Activated CD4-positive, alpha-beta T cell treated with anti-CD3 and anti-CD28 coated beads for 4 hours (primary cell): ENCODE data around the gene ABCD2.
"Not testable (repeated sequence)": the region's sequence is repeated elsewhere in the genome, so short reads cannot be mapped to it uniquely, and the experiment has no call there.

Experiments
- DNase-seq, 2 donors: peaks; one replicate each; pipeline ENCODE4 v3.0.0-alpha.2; 2020

ABCD2 gene

GRCh38 chr12:39611818-39612217 is 7.8 kb downstream of the ABCD2 start:
- no peak for DNase-seq

DNA sequence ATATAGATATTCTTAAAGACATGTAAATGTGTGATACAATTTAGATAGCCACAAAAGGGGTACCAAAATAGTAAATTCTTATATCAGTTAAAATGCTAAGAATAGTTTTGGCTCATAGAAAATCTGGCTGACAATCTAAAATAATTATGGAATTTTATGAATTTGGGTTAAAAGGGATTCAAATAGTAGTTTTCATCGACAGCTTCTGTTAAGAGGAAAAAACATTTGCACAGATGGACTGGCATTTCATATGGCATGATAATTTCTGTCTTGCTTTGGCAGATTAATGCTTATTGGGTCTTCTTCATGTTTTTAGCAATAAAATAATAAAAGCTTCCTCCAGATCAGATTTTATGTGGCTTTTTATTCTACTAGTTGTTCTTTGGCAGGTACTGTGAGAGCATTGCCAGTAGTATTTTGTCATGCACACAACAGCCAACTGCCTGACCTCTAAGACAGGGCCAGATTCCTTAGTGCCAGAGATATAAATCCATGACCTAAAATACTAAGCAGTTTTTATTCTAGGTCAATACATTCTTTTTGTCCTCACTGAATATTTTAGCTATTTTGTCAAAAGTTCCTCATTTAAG is 9.1 kb downstream of the ABCD2 start:
- DNase-seq: no peak

DNA sequence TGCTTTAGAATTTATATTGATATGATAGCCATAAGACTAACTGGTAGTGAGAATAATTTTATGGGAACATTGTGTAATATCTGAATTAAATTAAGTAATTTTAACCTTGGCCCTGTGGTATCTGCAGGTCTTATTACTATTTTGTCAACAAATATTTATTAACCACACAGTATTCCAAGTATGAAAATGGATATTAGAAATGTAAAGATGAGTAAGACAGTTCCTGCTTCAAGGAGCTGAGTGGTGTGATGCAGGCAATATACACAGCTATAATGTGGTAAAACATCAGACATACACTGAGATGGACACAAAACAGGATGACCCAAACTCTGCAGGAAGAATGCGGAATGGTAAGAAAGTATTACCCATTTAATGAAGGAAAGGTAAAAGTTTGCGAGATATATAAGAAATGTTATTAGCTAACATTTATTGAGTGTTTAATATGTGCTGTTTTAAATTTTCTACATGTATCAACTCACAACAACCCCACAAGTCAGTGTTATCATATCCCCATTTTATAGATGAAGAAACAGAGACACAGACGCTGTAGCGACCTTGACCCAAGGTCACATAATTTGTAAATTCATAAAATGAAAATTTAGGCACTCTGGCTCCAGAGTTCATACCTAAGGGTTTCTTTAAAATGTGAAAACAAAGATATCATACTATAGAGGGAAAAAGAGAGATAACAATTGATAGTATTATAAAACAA is 12.7 kb downstream of the ABCD2 start:
- DNase-seq: no peak

GRCh38 chr12:39605996-39606395 is 13.6 kb downstream of the ABCD2 start:
- no peak for DNase-seq

GRCh38 chr12:39605501-39605900 is 14.1 kb downstream of the ABCD2 start:
- no peak for DNase-seq

DNA sequence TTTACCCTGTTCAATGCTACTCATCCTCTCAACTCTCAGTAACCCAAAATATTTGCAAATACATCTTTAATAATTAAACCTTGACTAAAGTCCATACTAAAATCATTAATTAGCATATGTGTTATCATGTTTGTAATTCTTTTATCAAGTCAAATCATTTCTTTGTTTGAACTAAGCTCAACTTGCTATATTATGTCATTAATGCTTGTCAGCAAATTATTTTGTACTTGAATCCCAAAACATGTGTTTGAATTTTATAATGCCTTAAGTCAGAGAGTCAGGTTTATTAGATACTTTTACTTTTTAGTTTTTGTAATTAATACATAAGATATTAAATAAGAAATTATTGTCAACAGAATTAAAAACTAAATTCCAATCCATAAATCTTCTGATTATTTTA is 16.5 kb downstream of the ABCD2 start:
- DNase-seq: no peak

- not testable (repeated sequence) for DNase-seq
Measured at GRCh38 chr12:39601951-39602350, 17.7 kb downstream of the ABCD2 start.

DNA sequence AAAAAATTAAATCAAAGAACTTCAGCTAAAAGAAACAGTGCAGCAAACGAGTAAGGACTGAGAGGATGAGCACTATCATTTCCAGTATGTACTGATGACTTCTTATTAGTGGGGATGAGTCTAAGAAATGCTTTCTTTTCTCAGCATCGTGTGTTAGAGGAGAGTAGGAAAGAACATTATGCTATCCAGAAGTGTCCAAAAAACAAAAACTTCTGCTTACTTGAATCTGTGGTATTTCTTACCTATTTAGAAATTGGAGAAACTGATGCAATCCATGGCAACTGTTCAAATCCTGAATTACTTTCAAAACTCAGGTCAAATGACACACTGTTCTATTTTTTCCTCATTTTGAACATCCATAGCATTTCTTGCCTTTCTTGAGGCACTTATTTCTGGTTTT is 23.7 kb downstream of the ABCD2 start:
- no peak for DNase-seq

DNA sequence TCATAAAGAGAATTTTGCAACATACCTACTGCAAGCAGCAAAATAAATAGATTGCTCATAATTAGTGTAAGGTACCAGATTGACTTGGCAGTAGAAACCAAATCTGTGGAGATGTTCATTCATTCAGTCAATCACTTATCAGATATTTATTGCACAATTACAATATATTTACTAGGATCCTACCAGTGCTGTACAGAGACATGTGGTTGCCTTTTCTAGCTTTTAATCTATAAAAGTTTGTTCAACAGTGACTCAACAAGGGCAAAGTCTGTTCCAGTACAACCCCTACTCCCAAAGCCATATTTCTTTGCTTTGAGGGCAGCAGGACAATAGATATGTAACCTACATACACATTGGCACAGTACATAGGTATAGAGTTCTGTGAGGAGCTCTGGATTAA is 27.3 kb downstream of the ABCD2 start:
- DNase-seq: no peak

DNA sequence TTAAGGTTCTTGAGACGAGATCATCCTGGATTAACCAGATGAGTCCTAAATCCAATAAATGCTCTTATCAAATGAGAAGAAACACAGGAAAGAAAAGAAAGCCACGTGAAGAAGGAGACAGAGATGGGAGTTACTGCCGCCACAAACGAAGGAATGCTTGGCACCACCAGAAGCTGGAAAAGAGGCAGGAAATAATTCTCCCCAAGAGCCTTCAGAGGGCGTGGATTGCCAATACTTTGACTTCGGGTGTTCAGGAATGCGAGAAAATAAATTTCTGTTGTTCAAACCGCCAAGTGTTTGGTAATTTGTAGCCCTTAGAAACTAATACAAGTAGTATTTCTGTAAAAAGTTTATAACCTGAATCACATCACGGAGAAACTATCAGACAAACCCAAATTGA is 31.3 kb downstream of the ABCD2 start:
- DNase-seq: no peak

- DNase-seq: peak; percentile 5 to 42
Measured at GRCh38 chr12:39587225-39587624, 32.4 kb downstream of the ABCD2 start.

- DNase-seq: no peak
Measured at GRCh38 chr12:39586816-39587215, 32.8 kb downstream of the ABCD2 start.

DNA sequence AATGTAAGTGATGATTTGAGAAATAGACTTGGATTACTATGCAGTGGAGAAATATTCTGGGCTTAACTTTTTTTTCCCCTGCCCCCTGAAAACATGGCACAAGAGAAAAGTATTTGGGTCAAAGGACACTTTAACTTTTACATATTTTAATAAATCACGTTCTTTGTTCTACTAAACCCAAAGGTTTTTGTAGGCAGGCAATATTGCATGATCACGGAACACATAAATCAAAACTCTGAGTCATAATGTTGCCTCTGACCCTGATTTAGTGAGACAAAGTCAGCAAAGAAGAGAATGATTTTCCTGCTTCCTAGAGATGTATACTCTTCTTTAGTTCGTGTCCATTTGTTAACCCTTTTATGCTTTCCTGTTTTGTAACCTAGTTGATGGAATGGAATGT is 38.0 kb downstream of the ABCD2 start:
- DNase-seq: no peak

DNA sequence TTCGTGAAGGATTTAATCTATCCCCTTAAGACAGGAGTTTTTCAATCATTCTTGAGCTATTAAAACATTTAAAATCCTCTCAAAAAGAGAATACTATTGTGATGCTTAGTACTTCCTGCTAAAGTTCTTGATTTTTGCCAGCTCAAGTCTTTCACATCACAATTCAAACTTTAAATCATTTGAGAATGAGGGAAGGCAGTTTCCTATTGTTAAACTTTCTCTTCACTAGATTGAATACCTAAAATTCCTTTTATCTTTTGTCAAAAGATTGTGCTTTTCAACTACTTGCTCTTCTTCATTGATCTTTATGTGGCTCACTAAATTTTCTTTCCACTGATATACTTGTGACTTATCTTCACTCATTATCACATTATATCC is 44.1 kb downstream of the ABCD2 start:
- DNase-seq: no peak

DNA sequence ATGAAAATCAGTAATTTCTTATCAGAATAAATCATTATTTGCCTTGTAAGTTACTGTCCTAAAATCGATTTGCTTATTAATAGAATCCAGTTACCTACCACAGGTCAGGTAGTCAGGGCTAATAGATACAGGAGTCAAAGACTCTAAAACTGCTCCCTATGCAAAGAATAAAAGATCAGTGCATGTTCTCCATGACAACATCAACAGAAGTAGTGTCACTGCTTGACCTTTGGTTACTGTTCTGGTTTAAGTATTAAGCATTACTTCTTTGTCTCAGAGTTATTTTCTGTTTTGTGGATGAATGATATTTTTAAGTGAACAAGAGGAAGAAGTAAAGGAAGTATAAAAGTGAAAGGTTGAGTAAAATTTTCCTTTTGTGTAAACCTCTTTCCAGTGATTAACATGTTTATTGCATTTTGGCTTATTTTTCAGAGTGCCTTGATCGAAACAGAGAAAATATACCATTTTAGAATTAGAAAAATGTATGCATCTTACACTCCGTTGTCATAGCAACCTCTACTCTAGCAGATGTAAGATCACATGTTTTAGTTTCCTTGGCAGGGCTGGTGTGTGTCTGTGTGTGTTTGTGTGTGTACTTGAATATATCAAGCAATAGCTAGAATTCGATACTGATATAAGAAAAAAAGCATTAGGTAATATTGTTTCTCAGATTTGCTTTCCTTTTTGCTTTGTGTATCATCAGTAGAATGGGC is 44.7 kb downstream of the ABCD2 start:
- no peak for DNase-seq

DNA sequence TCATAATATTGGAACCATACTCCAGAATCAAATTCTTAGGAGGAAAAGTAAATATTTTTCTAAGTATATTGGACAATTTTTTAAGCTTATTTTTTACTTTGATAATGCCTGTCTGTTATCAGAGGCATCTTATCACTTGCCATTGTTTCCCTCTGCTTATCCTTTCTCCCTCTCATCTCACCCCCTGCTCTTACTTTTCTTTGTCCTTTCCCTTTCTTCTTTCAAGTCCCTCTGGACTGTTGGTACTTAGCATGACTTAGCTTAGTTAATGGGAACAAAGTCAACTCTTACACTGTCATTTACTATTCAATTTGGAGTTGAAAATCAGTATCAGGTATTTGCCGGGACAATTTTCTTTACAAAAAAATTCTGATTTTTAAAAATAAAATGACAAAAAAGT is 45.2 kb downstream of the ABCD2 start:
- no peak for DNase-seq

DNA sequence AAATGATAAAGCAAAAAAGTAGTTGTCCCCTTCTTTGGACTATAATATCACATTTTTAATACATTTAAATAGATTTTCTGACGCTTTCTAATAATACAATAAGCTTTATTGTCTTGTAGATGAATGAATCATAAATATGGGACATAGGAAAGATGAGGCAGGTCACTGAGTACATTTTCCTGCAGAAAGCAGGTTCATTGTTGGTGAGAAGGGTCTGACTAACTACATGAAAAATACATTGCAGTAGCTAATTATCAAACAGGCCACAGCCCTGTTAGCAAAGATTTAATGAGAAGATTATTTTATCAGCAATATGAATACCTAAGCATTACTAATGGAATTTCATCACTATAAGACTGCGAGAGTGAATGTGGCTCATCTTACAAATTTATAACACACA is 45.6 kb downstream of the ABCD2 start:
- DNase-seq: no peak

GRCh38 chr12:39572551-39572950 is 47.1 kb downstream of the ABCD2 start:
- DNase-seq: no peak

DNA sequence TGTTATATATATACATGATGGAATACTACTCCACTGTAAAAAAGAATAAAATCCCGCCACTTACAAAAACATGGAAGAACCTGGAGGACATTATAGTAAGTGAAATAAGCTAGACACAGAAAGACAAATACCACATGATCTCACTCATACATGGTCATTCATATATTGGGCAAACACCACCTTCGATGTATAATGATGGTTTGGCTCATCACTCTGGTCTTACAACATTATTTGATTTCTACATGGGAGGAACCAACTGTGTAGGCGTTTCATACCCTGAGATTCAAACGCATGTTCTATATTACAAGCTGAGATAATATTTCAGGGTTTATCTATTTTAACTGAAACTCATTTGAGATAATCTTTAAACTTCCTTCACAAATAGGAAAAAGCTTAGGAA is 48.3 kb downstream of the ABCD2 start:
- DNase-seq: no peak

GRCh38 chr12:39553476-39553875 is 66.1 kb downstream of the ABCD2 start:
- DNase-seq: no peak

DNA sequence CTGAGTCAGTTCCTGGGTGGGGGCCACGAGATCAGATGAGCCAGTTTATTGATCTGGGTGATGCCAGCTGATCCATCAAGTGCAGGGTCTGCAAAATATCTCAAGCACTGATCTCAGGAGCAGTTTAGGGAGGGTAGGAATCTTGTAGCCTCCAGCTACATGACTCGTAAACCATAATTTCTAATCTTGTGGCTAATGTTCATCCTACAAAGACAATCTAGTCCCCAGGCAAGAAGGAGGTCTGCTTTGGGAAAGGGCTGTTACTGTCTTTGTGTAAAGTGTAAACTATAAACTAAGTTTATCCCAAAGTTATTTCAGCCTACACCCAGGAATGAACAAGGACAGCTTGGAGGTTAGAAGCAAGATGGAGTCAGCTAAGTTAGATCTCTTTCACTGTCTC is 75.4 kb downstream of the ABCD2 start:
- DNase-seq: not testable (repeated sequence)

- DNase-seq: no peak
Measured at GRCh38 chr12:39541471-39541870, 78.1 kb downstream of the ABCD2 start.

DNA sequence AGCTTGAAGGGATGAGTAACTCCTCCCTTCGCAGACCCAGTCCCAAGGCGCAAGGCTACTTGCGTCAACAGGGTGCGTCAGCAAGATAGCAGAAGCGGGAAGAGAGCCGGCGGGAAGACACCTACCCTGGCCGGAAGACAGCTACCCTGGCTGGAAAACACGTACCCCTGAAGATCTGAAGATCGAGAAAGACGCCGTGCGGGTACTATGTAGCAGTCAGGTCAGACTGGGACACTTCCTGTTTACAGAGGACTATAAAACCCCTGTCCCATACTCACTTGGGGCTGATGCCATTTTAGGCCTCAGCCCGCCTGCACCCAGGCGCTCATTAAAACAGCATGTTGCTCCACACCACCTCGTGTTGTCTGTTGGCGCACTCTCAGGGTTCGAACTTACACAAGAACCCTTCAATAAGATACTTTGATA is 80.9 kb downstream of the ABCD2 start:
- DNase-seq: no peak

- no peak for DNase-seq
Measured at GRCh38 chr12:39533951-39534350, 85.7 kb downstream of the ABCD2 start.
